HAP-1 (cell line): ENCODE data around the gene PGM5.

ENCODE experiments used
- DNase-seq, 2 experiments: peaks; one replicate each; pipeline ENCODE4 v3.0.0-alpha.2; 2016 to 2020; ENCODE audit warnings: low spot score in 2 of 2
- H3K27me3 ChIP-seq: fragments of 250-450 bp; sonication (Bioruptor Pico); 2 replicates; pipeline ENCODE4 v1.5.1; 2020; ENCODE audit warnings: low read depth, mild to moderate bottlenecking, moderate library complexity
- H3K36me3 ChIP-seq: fragments of 250-450 bp; sonication (Bioruptor Pico); replicated peaks from 2 replicates; pipeline ENCODE4 v1.5.1; 2020; ENCODE audit warnings: mild to moderate bottlenecking
- H3K4me1 ChIP-seq: fragments of 250-450 bp; sonication (Bioruptor Pico); 2 replicates; pipeline ENCODE4 v1.5.1; 2020; ENCODE audit warnings: mild to moderate bottlenecking
- H3K4me3 ChIP-seq: fragments of 250-450 bp; sonication (Bioruptor Pico); 2 replicates; pipeline ENCODE4 v1.5.1; 2020; ENCODE audit warnings: mild to moderate bottlenecking, moderate library complexity
- H3K9me3 ChIP-seq: fragments of 250-450 bp; sonication (Bioruptor Pico); 2 replicates; pipeline ENCODE4 v1.5.1; 2020; ENCODE audit warnings: mild to moderate bottlenecking, moderate library complexity
- in situ Hi-C: fragments of 300-500 bp; cut with MboI; formaldehyde crosslinking; loops from 3 replicates; pipeline ENCODE4 v1.14.3; 2020; ENCODE audit warnings: low sequenced_read_pairs, inconsistent platforms, mixed read lengths

Gene PGM5

DNA sequence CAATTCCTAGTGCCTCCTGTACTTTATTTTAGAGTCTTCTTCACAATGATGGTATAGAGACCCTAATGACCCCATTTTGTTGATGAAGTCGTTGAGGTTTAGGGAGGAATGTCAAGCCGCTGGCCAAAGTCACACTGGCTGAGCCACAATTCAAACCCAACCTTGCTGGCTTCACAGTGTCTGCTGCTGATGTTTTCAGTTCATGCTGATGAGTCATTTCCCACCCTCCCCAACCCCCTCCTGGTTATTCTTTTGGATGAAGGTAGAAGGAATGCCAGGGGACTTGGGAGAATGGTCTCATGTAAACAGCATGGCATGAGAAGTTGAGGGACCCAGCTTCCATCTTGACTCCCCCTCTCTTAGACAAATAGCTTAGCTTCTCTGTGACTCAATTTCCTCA is 115.7 kb downstream of the PGM5 start:
- no peak overlapping the region for H3K4me3 ChIP-seq
- no peaks in the 10 kb centered on the region for H3K27me3 ChIP-seq
- DNase-seq: no peak
- in situ Hi-C loops: no loop called here
- H3K4me1 ChIP-seq: 0 out of 2 replicates have a peak, but pooled peaks cover 2% of the 10 kb centered on the region
- no peaks in the 10 kb centered on the region for H3K9me3 ChIP-seq
- H3K36me3 ChIP-seq: no peaks in the 10 kb centered on the region

DNA sequence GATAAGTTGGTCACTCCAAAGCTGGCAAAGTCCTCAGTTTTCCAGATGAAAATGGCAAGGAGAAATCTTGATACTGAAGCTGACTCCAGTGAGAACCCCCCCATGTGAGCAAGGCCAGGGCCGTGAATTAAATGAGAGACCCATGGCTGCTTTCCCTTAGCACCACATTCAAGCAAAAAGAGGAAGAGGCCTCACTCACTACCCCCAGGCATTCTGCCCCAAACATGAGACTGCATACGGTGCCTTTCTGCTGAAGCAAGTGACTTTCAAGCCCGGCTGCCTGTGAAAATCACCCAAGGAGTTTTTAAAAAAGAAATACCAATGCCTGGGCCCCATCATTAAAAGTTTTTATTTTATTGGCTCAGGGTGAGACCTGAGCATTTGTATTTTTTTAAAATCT is 117.4 kb downstream of the PGM5 start:
- Histone ChIP-seq H3K27me3 (no peaks in the 10 kb centered on the region), H3K9me3 (no peaks in the 10 kb centered on the region), H3K4me1 (0 out of 2 replicates have a peak, but pooled peaks cover 2% of the 10 kb centered on the region), H3K4me3 (no peak overlapping the region), H3K36me3 (no peaks in the 10 kb centered on the region)
- in situ Hi-C loops: no loop called here
- no peak for DNase-seq

DNA sequence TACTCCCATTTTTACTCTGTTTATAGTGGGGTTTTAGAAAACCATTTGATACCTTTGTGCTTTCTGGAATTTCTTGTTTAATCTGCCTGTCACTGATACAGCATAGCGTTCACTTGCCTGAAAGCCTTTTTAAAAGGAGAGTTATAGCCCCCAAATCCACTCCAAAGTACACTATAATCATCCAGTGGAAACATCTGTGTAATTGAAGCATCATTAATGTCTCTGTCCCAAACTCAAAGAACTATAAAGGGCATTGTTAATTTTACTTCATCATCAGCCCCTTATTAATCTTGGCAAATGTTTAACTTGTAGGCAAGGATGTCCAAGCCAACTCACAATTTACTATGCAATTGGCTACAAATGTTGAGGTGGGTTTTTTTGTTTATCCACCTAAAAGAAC is 120.0 kb downstream of the PGM5 start:
- in situ Hi-C loops: no loop called here
- no peaks in the 10 kb centered on the region for H3K36me3 ChIP-seq
- DNase-seq: no peak
- no peaks in the 10 kb centered on the region for H3K9me3 ChIP-seq
- 0 out of 2 replicates have a peak, but pooled peaks cover 2% of the 10 kb centered on the region for H3K4me1 ChIP-seq
- H3K27me3 ChIP-seq: no peaks in the 10 kb centered on the region
- H3K4me3 ChIP-seq: no peak overlapping the region

DNA sequence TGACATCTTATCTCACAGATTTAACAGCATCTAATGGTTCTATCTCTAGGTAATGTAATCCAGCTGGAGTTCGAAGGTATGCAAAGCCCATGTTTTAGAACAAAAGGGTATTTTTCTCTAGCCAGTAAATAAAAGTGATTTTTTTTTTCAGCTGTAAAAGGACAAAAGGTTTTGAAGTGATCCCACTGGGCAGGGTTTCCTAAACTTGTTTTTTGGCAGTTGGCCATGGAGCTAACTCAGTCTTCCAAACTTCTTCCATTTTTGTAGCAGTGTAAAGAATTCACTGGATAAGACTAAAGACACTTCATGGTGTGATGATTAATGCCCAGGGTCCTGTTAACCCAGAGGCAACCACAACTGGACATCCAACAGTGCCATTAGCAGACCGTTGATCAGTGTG is 120.4 kb downstream of the PGM5 start:
- DNase-seq: peak in 1 of 2 experiments; percentile 10
- Histone ChIP-seq H3K4me1 (0 out of 2 replicates have a peak, but pooled peaks cover 2% of the 10 kb centered on the region), H3K4me3 (no peak overlapping the region), H3K36me3 (no peaks in the 10 kb centered on the region), H3K9me3 (no peaks in the 10 kb centered on the region), H3K27me3 (no peaks in the 10 kb centered on the region)
- in situ Hi-C loops: no loop called here

DNA sequence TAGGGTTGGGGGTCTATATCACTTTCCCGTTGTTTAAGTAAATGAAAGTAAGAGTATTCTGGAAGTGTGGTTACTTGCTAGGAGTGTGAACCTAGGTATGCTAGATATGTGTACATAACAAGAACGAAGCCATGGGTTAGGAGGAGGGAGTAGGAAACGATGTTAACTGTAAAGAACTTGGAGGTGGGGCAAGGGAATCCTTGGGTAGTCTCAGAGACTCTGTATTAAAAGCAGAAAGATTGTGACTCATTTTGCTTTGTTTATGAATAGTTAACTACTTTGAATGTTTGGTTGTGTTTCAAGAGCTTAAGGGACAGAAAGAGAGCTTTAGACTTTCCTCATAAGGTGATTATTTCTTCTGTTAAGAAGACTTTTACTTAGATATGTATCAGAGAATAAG is 124.4 kb downstream of the PGM5 start:
- in situ Hi-C loops: loop anchor here (10.0 kb wide), 1 partner anchor 64 kb away; the partner anchor contains the start of gene TMEM252
- Histone ChIP-seq H3K4me3 (no peak overlapping the region), H3K36me3 (no peaks in the 10 kb centered on the region), H3K9me3 (peaks cover 2% of the 10 kb centered on the region; the same call in 1 of the 2 replicates), H3K27me3 (no peaks in the 10 kb centered on the region), H3K4me1 (0 out of 2 replicates have a peak, but pooled peaks cover 2% of the 10 kb centered on the region)
- no peak for DNase-seq

DNA sequence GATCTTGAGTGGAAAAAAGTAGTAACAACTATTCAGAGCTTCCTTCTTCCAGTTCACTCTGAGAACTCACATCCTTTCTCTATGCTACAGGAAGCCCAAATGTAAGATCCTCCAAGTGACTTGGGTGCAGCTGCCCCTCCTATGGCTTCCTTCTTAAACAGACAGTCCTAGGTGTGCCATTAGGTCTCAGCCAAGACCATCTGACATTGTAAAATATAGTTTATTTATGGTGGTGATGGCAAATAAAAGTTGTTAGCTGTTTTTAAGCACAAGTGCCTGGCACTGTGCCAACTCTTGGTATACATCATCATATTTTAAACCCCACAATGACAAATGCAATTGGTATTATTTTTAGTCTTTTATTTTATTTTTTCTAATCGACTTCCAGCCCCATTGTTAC is 126.1 kb downstream of the PGM5 start:
- in situ Hi-C loops: loop anchor here (10.0 kb wide), 1 partner anchor 62 kb away; the partner anchor contains the start of gene TMEM252

DNA sequence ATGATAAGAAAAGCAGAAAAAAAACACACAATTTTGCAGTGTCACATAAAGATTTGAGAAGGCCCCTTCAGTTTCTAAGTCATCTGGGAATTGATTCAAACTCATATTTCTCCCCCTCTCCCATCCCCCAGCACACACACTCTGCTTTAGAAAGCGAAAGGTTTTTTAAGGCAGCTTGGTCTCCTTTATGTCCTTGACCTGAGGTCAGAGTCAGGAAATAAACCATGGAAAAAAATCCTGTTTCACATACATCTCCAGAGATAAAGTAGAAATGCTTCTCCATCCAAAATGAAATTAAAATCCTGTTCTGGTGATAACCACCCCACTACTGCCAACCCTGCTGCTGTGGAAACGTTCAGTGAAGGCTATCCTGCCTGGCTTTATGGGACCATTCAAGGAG is 131.7 kb downstream of the PGM5 start:
- Histone ChIP-seq H3K9me3 (no peaks in the 10 kb centered on the region; the same call in 1 of the 2 replicates), H3K4me1 (no peaks in the 10 kb centered on the region), H3K4me3 (no peak overlapping the region), H3K36me3 (no peaks in the 10 kb centered on the region), H3K27me3 (no peaks in the 10 kb centered on the region)
- in situ Hi-C loops: loop anchor here (10.0 kb wide), 1 partner anchor 57 kb away; the partner anchor contains the start of gene TMEM252
- DNase-seq: no peak

More for the DNA sequence above, 126.1 kb downstream of the PGM5 start:
- Histone ChIP-seq H3K9me3 (peaks cover 2% of the 10 kb centered on the region; the same call in 1 of the 2 replicates), H3K4me1 (no peaks in the 10 kb centered on the region), H3K27me3 (no peaks in the 10 kb centered on the region), H3K4me3 (no peak overlapping the region), H3K36me3 (no peaks in the 10 kb centered on the region)
- DNase-seq: no peak

DNA sequence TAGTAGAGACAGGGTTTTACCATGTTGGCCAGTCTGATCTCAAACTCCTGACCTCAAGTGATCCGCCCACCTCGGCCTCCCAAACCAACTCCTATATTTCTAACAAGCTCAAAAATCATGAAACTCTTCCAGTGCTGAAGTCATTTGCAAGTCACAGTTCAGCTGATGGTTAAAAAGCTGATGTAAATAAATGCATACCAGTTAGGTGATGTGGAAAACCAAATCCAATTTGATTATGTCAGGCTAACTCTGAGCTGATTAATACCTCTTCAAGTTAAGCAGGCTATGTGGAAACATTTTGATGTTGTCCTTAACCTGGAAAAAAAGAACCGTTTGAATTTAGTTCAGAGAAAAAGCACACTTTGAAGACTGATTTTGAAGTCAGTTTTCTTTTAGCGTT is 133.2 kb downstream of the PGM5 start:
- Histone ChIP-seq H3K4me3 (no peak overlapping the region), H3K9me3 (no peaks in the 10 kb centered on the region), H3K36me3 (no peaks in the 10 kb centered on the region), H3K27me3 (no peaks in the 10 kb centered on the region), H3K4me1 (no peaks in the 10 kb centered on the region)
- in situ Hi-C loops: loop anchor here (10.0 kb wide), 1 partner anchor 55 kb away; the partner anchor contains the start of gene TMEM252
- DNase-seq: no peak

DNA sequence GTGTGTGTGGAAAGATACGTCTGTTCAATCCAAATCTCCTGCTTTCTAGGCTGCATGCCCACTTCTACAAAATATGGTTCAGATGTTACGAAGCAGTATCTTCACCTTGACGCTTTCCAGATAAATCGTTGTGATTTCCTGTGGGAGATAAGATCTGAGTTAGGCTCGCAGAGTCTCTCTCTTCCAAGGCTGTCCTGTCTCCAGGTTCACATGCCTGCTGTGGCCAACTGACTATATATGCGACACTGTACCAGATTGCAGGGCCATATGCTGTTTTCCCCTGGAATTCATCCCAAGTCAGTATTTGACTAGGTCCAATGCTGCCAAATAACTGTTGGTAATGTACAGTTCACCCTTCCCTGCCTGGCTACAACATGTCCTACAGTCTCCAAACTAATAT is 136.4 kb downstream of the PGM5 start:
- Histone ChIP-seq H3K27me3 (no peaks in the 10 kb centered on the region), H3K4me1 (no peaks in the 10 kb centered on the region), H3K36me3 (no peaks in the 10 kb centered on the region), H3K4me3 (no peak overlapping the region), H3K9me3 (no peaks in the 10 kb centered on the region)
- in situ Hi-C loops: no loop called here
- DNase-seq: no peak

DNA sequence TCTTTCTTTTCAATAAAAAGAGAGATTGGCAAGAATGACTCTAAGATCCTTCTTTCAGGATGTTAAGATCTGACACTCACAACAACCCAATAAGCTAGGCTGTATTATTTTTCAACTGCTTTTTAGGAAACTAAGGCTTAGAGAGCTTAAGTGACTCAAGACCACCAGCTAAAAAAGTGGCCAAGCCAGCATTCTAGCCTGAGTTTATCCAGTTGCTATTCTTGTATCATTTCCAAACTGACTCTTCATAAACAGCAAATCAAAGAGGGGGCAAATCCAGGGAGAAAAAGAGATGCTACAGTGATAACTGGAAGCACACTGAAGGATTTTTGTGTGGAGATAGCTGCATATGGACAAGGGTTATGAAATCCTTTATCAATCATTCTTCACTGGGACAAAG is 137.1 kb downstream of the PGM5 start:
- H3K9me3 ChIP-seq: no peaks in the 10 kb centered on the region
- H3K36me3 ChIP-seq: no peaks in the 10 kb centered on the region
- no peaks in the 10 kb centered on the region for H3K4me1 ChIP-seq
- H3K27me3 ChIP-seq: no peaks in the 10 kb centered on the region
- in situ Hi-C loops: no loop called here
- DNase-seq: no peak
- no peak overlapping the region for H3K4me3 ChIP-seq

DNA sequence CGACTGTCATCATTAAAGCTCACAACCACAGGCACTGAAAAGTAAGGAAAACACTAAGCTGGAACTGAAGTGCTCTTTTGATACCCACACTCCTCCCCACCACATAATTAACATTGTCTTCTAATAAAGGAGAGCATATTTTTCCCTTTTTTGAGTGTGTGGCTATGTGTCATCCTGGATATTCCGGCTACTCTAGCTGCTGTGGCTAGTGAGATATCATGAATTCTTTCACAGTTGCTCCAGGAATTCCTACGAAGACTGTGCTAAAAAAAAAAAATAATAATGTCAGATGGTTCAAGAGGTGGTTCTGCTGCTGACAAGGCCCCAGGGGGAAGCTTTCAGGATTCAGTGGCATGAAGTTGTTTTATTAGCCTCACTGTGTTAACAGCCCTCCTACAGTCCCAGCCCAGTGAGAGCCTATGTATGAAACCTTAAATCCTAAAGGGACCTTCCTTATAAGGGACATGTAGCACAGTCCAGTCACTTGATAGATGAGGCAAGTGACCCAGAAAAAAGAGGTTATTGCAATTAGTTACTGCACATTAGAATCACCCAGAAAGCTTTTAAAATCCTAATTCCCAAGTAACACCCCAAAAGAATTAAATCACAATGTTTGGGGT is 137.7 kb downstream of the PGM5 start:
- no peak for DNase-seq
- in situ Hi-C loops: no loop called here
- Histone ChIP-seq H3K27me3 (no peaks in the 10 kb centered on the region), H3K9me3 (no peaks in the 10 kb centered on the region), H3K36me3 (no peaks in the 10 kb centered on the region), H3K4me3 (no peak overlapping the region), H3K4me1 (no peaks in the 10 kb centered on the region)

DNA sequence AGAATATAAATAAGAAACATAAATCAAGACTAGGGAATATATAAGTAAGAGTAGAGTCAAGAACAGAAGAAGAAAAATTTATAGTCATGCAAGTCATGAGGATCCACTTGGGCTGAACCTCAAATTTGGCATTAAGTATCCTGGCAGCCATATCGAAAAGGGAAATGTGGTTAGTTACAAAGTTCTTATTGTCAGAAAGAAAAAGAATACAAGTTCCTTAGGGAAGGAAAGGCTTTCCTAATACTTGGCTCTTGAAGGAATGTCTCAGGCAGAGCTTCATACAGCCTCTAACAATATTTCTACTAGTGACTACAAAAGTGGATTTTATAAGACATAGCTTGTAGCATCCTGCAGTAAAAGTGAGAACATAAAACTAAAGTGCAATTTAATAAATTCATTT is 138.8 kb downstream of the PGM5 start:
- in situ Hi-C loops: no loop called here
- H3K4me3 ChIP-seq: no peak overlapping the region
- H3K36me3 ChIP-seq: no peaks in the 10 kb centered on the region
- DNase-seq: no peak
- H3K4me1 ChIP-seq: no peaks in the 10 kb centered on the region
- H3K9me3 ChIP-seq: no peaks in the 10 kb centered on the region
- H3K27me3 ChIP-seq: no peaks in the 10 kb centered on the region

DNA sequence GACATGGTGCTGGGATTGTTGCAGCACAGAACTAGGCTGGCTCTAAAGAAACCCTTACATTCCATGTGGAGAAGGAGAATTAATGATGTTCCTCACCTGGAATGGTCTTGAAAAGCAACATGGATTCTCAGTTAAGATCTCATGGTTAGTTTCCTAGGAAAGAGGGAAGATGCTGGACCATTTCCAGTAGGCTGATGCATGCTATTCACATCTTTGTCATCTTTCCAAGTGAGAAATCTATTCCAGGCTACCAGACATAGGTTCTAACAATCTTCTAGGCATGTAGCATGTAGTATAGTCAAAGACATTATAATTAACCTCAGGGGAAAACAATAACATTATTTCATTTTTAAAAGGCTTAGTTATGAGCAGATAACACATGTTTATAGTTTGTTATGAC is 139.9 kb downstream of the PGM5 start:
- in situ Hi-C loops: no loop called here
- Histone ChIP-seq H3K36me3 (no peaks in the 10 kb centered on the region), H3K4me3 (no peak overlapping the region), H3K27me3 (no peaks in the 10 kb centered on the region), H3K9me3 (no peaks in the 10 kb centered on the region), H3K4me1 (peaks cover 10% of the 10 kb centered on the region)
- no peak for DNase-seq

DNA sequence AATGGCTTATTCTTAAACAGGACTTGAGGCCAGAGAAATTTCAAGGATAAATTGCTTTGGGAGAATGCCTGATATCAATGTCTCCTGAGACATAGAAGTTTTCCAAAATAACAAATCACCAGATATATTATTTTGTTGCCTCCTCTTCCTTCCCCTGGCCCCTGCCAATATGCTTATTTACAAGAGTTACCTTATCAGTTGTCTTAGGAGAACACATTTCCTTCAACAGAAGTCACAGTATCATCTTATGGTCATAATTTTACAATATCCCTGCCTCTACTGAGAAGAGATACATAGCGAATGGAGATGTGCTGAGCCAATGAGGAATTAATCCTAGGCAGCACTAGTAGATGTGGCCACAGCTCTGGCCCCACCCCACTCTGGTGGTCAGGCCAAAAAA is 141.2 kb downstream of the PGM5 start:
- no peaks in the 10 kb centered on the region for H3K27me3 ChIP-seq
- no peaks in the 10 kb centered on the region for H3K9me3 ChIP-seq
- no peak for DNase-seq
- H3K4me3 ChIP-seq: no peak overlapping the region
- peaks cover 13% of the 10 kb centered on the region for H3K4me1 ChIP-seq
- no peaks in the 10 kb centered on the region for H3K36me3 ChIP-seq
- in situ Hi-C loops: no loop called here

DNA sequence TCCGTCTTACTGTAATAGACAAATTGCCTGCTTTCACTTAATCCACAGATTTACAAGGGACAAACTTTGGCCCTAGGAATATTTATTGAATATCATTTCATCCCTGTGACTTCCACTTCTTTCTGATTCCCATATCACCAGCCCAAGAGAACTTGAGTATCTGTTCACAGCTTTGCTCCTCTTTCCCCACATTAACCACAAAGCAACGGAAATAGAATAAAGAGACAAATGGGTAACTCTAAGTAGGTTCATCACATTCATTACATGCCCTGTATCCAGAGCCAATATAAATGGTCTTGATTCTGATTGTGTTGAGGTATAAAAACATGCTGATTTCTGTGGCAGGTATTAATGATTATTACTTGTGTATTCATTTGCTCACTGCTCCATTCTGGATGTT is 142.4 kb downstream of the PGM5 start:
- no peaks in the 10 kb centered on the region for H3K36me3 ChIP-seq
- H3K4me1 ChIP-seq: peaks cover 13% of the 10 kb centered on the region
- DNase-seq: no peak
- no peak overlapping the region for H3K4me3 ChIP-seq
- H3K27me3 ChIP-seq: no peaks in the 10 kb centered on the region
- no peaks in the 10 kb centered on the region for H3K9me3 ChIP-seq
- in situ Hi-C loops: no loop called here
